CD4-positive, alpha-beta T cell (primary cell): ENCODE measurements around the gene CLDN24. TPM values are rescaled to one million over a fixed set of nuclear protein-coding genes. Genes with fewer than 3 reads are reported as not detected.
A peak's percentile ranks its signal among the peaks of the same experiment; 100 is the strongest.

Experiments used
- ATAC-seq: fragments of 200-7000 bp; cut with Tn5 transposase; one replicate; pipeline ENCODE4 v1.10.0; 2022; ENCODE audit warnings: mild to moderate bottlenecking; ENCODE audit not compliant: poor library complexity
- CTCF ChIA-PET: fragments of 350-600 bp; sonication (Branson Sonifier 250); formaldehyde crosslinking; loops from one replicate; lab custom pipeline; 2021; ENCODE audit warnings: antibody characterized with exemption, inconsistent platforms; lab: Charles Lee
- POLR2A ChIA-PET: fragments of 350-600 bp; sonication (Branson Sonifier 250); formaldehyde crosslinking; loops from one replicate; lab custom pipeline; 2021; ENCODE audit warnings: antibody characterized with exemption, inconsistent platforms; lab: Charles Lee
- DNase-seq, 14 experiments: peaks; one replicate each; pipeline ENCODE4 v3.0.0-alpha.2; 2013 to 2020; ENCODE audit warnings: mixed read lengths in 2 of 14
- H3K27ac ChIP-seq, 2 donors: one replicate each; pipeline versions ENCODE4 v1.5.1 to v1.7.0; 2013; ENCODE audit warnings: low read length in 2 of 2, low read depth in 1 of 2, mild to moderate bottlenecking in 1 of 2
- H3K27me3 ChIP-seq, 2 experiments: 1 replicate in 1 of 2; 2 replicates in 1 of 2; pipeline versions ENCODE4 v1.6.1 to v1.7.0; 2013; ENCODE audit warnings: low read length in 2 of 2, control low read depth in 1 of 2, mild to moderate bottlenecking in 1 of 2, moderate library complexity in 1 of 2; ENCODE audit not compliant: insufficient read depth in 2 of 2, control insufficient read depth in 1 of 2
- H3K36me3 ChIP-seq: one replicate; pipeline ENCODE4 v1.6.1; 2013; ENCODE audit warnings: low read length, control low read depth; ENCODE audit not compliant: insufficient read depth
- H3K4me1 ChIP-seq: one replicate; pipeline ENCODE4 v1.6.1; 2013; ENCODE audit warnings: low read length, control low read depth; ENCODE audit not compliant: insufficient read depth
- H3K4me3 ChIP-seq: one replicate; pipeline ENCODE4 v1.5.1; 2013; ENCODE audit warnings: mild to moderate bottlenecking, low read length, moderate library complexity
- H3K9me3 ChIP-seq, 2 experiments: 1 replicate in 1 of 2; 2 replicates in 1 of 2; pipeline versions ENCODE4 v1.6.1 to v1.7.0; 2013; ENCODE audit warnings: low read length in 2 of 2, mild to moderate bottlenecking in 2 of 2, control low read depth in 1 of 2, moderate library complexity in 1 of 2; ENCODE audit not compliant: control insufficient read depth in 1 of 2, insufficient read depth in 1 of 2
- H3K27ac Mint-ChIP-seq: one replicate; pipeline ENCODE4 v1.8.0; 2020; ENCODE audit warnings: mixed read lengths
- H3K27me3 Mint-ChIP-seq: one replicate; pipeline ENCODE4 v1.8.0; 2021; ENCODE audit warnings: mixed read lengths
- H3K36me3 Mint-ChIP-seq: one replicate; pipeline ENCODE4 v1.8.0; 2021; ENCODE audit warnings: low read depth, mixed read lengths
- H3K4me1 Mint-ChIP-seq: one replicate; pipeline ENCODE4 v1.8.0; 2021; ENCODE audit warnings: low read depth, mixed read lengths
- H3K4me3 Mint-ChIP-seq: one replicate; pipeline ENCODE4 v1.8.0; 2020; ENCODE audit warnings: mild to moderate bottlenecking, mixed read lengths
- H3K9me3 Mint-ChIP-seq: one replicate; pipeline ENCODE4 v1.8.0; 2020; ENCODE audit warnings: mixed read lengths
- intact Hi-C, 2 experiments: fragments of 100-400 bp; cut with DNase I in 1 of 2; cut with micrococcal nuclease in 1 of 2; formaldehyde crosslinking; loops; one replicate each; pipeline versions ENCODE4 v1.15.1 to v1.9.0; 2023 to 2025; cut with DNase I, micrococcal nuclease
- total RNA-seq, 174 experiments: library from RNA in 2 of 174; stranded (reverse) in 2 of 174; gene quantifications; one replicate each; pipeline ENCODE4 v1.2.3 and lab custom pipeline; 2021 to 2026
- TF ChIP-seq, protein P1 (sequence below): fragments of 200-600 bp; IDR thresholded peaks from one replicate; pipeline ENCODE4 v1.8.0; 2022; ENCODE audit warnings: antibody characterized with exemption, mild to moderate bottlenecking

The CLDN24 gene
- total RNA-seq, 2 experiments from 2014 or later = not detected

DNA sequence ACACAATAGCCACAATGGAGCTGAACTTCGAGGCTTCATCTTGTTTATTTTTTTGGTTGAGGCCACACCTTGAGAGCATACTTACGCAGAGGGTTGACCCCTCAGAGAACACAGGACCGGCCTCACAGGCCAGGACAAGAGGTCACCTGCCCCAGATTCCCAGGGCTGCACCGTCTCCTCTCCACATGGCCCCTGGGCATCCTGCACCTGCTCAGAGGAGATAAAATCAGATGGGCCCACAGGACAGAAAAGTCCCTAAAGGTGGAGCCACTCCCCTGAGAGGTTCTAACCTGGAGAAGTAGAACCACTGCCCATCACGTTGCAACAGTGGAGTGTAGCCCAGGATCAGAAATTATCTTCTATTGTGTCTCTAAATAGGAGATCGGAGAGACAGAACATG lies 1.1 kb upstream of the CLDN24 start:
- Mint-ChIP-seq H3K36me3 (no peaks in the 10 kb centered on the region), H3K4me1 (peaks cover 11% of the 10 kb centered on the region), H3K9me3 (no peaks in the 10 kb centered on the region), H3K27me3 (peaks cover 14% of the 10 kb centered on the region), H3K27ac (no peak overlapping the region), H3K4me3 (no peak overlapping the region)
- H3K27me3 ChIP-seq = no peaks in the 10 kb centered on the region
- TF ChIP-seq, protein P1, sequence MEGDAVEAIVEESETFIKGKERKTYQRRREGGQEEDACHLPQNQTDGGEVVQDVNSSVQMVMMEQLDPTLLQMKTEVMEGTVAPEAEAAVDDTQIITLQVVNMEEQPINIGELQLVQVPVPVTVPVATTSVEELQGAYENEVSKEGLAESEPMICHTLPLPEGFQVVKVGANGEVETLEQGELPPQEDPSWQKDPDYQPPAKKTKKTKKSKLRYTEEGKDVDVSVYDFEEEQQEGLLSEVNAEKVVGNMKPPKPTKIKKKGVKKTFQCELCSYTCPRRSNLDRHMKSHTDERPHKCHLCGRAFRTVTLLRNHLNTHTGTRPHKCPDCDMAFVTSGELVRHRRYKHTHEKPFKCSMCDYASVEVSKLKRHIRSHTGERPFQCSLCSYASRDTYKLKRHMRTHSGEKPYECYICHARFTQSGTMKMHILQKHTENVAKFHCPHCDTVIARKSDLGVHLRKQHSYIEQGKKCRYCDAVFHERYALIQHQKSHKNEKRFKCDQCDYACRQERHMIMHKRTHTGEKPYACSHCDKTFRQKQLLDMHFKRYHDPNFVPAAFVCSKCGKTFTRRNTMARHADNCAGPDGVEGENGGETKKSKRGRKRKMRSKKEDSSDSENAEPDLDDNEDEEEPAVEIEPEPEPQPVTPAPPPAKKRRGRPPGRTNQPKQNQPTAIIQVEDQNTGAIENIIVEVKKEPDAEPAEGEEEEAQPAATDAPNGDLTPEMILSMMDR = no peak
- CTCF ChIA-PET = no interaction called here
- no peak overlapping the region for H3K27ac ChIP-seq
- H3K4me3 ChIP-seq = no peak overlapping the region
- no peaks in the 10 kb centered on the region for H3K36me3 ChIP-seq
- DNase-seq = no peak
- H3K9me3 ChIP-seq = no peaks in the 10 kb centered on the region
- no peaks in the 10 kb centered on the region for H3K4me1 ChIP-seq
- ATAC-seq = no peak
- POLR2A ChIA-PET = interaction anchor here (0.6 kb wide), 1 partner anchor 163 kb away, joined by 3 read pairs; no protein-coding TSS in a partner anchor
- intact Hi-C loops = no loop called here

DNA sequence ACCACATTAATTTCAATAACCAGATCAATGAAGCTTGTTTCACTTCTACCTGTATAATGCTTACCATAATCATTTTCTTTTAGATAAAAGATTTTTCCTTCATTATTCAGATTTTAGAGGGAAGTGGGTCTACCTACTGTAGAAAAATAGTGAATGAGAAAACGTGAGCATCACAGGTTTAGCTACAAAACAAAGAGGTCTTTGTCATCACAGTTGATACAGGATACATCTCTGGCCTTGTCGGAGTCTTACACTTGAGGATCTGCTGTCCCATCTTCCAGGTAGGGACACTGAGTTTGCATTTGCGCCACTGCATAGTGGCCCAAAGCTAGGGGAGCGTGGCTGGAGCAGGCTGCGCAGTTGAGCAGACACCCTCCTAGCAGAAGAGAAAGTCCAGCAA lies 710 bp downstream of the CLDN24 start:
- H3K4me1 ChIP-seq = no peaks in the 10 kb centered on the region
- CTCF ChIA-PET = no interaction called here
- H3K36me3 ChIP-seq = no peaks in the 10 kb centered on the region
- TF ChIP-seq, protein P1 = no peak
- peak overlapping the region; percentile 6 for H3K27ac Mint-ChIP-seq
- no peak overlapping the region for H3K4me3 ChIP-seq
- H3K9me3 Mint-ChIP-seq = no peaks in the 10 kb centered on the region
- no peak overlapping the region for H3K27ac ChIP-seq
- peaks cover 11% of the 10 kb centered on the region for H3K4me1 Mint-ChIP-seq
- no peaks in the 10 kb centered on the region for H3K36me3 Mint-ChIP-seq
- intact Hi-C loops = no loop called here
- H3K4me3 Mint-ChIP-seq = no peak overlapping the region
- ATAC-seq = no peak
- H3K9me3 ChIP-seq = no peaks in the 10 kb centered on the region
- H3K27me3 ChIP-seq = no peaks in the 10 kb centered on the region
- H3K27me3 Mint-ChIP-seq = peaks cover 9% of the 10 kb centered on the region
- no peak for DNase-seq
- POLR2A ChIA-PET = interaction anchor here (0.7 to 0.8 kb wide), 2 partner anchors 123 to 947 kb away, joined by 3 read pairs; no protein-coding TSS in a partner anchor

DNA sequence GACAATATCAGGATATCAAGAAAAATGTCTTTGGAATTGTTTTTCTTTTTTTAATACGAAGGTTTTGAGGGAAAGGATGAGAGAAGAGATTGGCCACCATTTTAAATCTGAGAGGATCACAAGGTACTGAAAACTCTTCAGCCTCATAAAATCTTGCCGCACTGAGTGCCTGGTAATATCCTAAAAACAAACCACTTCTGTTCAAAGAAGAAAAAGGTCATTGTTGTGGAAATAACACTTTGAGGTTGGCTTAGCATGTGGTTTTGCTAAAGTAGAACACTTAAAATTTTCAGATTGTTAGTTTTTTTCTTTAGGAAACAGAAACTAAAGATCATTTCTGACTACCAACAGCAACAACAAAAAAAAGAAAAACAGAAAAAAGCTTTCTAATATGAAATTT lies 1.1 kb downstream of the CLDN24 start:
- ChIA-PET CTCF (no interaction called here), POLR2A (interaction anchor here (0.7 to 0.8 kb wide), 2 partner anchors 123 to 947 kb away, joined by 3 read pairs; no protein-coding TSS in a partner anchor)
- Histone ChIP-seq H3K27ac (no peak overlapping the region), H3K9me3 (no peaks in the 10 kb centered on the region), H3K4me3 (no peak overlapping the region), H3K4me1 (no peaks in the 10 kb centered on the region), H3K27me3 (no peaks in the 10 kb centered on the region), H3K36me3 (no peaks in the 10 kb centered on the region)
- peak overlapping the region; percentile 6 for H3K27ac Mint-ChIP-seq
- TF ChIP-seq, protein P1 = no peak
- H3K27me3 Mint-ChIP-seq = peaks cover 6% of the 10 kb centered on the region
- H3K4me3 Mint-ChIP-seq = no peak overlapping the region
- H3K36me3 Mint-ChIP-seq = no peaks in the 10 kb centered on the region
- peak in 3 of 14 experiments; percentile 27 to 42 (median 36) for DNase-seq
- intact Hi-C loops = no loop called here
- H3K4me1 Mint-ChIP-seq = peaks cover 11% of the 10 kb centered on the region
- peak; percentile 34 for ATAC-seq
- no peaks in the 10 kb centered on the region for H3K9me3 Mint-ChIP-seq
